ENCODE data around the gene CCNG2.
"Not testable (repeated sequence)": the region's sequence is repeated elsewhere in the genome, so short reads cannot be mapped to it uniquely, and the experiment has no call there.

CCNG2 gene, protein sequence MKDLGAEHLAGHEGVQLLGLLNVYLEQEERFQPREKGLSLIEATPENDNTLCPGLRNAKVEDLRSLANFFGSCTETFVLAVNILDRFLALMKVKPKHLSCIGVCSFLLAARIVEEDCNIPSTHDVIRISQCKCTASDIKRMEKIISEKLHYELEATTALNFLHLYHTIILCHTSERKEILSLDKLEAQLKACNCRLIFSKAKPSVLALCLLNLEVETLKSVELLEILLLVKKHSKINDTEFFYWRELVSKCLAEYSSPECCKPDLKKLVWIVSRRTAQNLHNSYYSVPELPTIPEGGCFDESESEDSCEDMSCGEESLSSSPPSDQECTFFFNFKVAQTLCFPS

GRCh38 chr4:77156912-77157858 lies at the start of gene CCNG2:
CCNG2 (plus strand) TSS chr4:77157207; CDS start chr4:77158533, 1,326 bp downstream.
- DNase-seq (ENCODE audit: low read depth in 2 of 3, low spot score in 2 of 3) = peak; percentile 58 to 71 (median 60)

DNA sequence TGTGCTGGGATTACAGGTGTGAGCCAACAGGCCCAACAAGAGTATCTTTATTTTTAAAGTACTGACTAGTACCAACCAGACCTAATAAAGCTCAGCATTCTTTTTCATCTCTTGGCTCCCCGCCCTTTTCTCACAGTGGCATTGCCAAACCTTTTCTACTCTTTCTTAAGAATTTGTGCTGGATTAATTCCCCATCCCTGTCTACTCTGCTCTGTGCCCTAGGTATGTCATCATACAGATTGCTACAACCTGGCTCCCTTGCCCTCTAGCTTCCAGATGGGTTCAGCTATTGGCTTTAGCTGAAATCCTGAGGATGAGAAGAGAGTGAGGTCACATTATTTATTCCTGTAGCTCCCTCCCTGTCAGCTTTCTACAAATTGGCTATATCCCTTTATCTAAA lies 46.3 kb upstream of the CCNG2 start:
- DNase-seq (ENCODE audit: low read depth in 2 of 3, low spot score in 2 of 3) = no peak

DNA sequence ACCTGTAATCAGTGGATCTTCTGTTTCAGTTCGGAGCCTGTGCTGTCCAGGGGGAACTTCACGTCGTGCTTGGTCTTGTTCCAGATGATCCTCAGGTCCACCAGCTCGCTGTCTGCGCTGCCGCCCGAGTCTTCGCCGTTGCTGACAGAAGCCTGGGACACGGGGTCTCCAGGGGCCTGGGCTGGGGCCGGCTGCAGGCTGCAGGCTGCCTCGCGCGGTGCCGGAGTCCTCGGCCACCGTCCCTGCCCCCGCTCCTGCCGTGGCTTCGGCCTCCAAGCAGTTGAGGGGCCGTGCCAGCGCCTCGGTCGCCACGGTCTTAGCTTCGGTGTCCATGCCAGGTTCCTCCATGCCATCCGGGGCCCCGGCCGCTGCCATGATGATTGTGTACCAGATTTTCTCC lies 43.9 kb upstream of the CCNG2 start:
- DNase-seq (ENCODE audit: low read depth in 2 of 3, low spot score in 2 of 3) = no peak

GRCh38 chr4:77117721-77118120 lies 39.3 kb upstream of the CCNG2 start:
- DNase-seq (ENCODE audit: low read depth in 2 of 3, low spot score in 2 of 3) = no peak

DNA sequence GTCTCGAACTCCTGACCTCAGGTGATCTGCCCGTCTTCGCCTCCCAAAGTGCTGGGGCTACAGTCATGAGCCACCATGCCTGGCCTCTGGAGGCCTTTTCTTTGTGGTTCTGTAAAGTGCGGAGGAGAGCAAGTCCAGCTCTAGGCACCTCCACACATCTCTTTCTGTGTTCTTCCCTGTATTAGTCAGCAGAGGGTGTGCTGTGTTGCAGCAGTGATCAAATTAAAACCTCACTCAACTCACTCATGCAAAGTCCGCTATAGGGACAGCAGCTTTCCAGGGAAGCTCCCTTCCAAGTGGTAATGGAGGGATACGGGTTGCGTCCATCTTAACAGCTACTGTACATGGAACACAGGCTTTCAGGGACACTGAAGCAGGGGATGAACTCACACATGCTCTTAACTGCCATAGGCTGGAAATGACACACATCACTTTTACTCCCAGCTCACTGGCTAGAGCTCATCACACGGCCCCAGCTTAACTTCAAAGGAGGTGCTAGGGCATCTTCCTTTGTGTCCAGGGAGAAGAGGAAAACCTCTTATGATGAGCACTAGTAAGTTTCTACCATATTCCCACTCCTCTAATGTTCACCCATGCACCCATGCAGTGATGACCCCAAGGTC lies 36.0 kb upstream of the CCNG2 start:
- no peak for DNase-seq (ENCODE audit: low read depth in 2 of 3, low spot score in 2 of 3)

GRCh38 chr4:77121736-77122240 lies 35.2 kb upstream of the CCNG2 start:
- no peak for DNase-seq (ENCODE audit: low read depth in 2 of 3, low spot score in 2 of 3)

DNA sequence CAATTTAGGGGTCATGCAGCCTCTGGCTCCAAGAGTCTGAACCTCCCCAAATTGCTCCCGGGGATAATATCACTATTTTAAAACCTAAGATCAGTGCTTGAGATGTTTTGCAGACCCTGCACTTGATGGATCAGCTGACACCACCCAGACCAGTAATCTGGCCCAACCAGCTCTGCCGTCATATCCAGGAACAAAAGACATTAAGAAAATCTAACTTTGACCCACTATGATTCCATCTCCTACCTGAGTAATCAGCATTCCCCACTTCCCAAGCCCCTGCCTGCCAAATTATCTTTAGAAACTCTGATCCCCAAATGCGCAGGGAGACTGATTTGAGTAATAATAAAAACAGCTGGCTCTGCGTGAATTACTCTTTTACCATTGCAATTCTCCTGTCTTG lies 34.4 kb upstream of the CCNG2 start:
- no peak for DNase-seq (ENCODE audit: low read depth in 2 of 3, low spot score in 2 of 3)

GRCh38 chr4:77123411-77123810 lies 33.6 kb upstream of the CCNG2 start:
- DNase-seq (ENCODE audit: low read depth in 2 of 3, low spot score in 2 of 3) = no peak

- DNase-seq (ENCODE audit: low read depth in 2 of 3, low spot score in 2 of 3) = no peak
Observed at GRCh38 chr4:77124576-77124975, 32.4 kb upstream of the CCNG2 start.

DNA sequence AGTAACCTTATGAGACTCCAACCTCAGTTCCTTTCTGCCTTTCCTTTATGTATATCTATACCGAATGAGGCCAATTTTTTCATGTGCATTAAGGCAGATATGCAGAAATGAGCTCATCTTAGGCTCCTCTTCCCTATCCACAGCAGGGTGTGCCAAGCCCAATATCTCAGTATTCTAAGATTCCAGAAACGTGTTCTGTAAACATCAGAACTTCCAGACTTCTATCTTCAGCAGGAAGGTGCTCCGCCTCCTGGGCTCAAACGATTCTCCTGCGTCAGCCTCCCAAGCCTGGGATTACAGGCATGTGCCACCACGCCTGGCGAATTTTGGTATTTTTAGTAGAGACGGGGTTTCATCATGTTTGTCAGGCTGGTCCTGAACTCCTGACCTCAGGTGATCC lies 31.0 kb upstream of the CCNG2 start:
- no peak for DNase-seq (ENCODE audit: low read depth in 2 of 3, low spot score in 2 of 3)

- no peak for DNase-seq (ENCODE audit: low read depth in 2 of 3, low spot score in 2 of 3)
Observed at GRCh38 chr4:77126809-77127208, 30.2 kb upstream of the CCNG2 start.

- DNase-seq (ENCODE audit: low read depth in 2 of 3, low spot score in 2 of 3) = no peak
Observed at GRCh38 chr4:77127215-77127614, 29.8 kb upstream of the CCNG2 start.

GRCh38 chr4:77127837-77128621 lies 29.0 kb upstream of the CCNG2 start:
- no peak for DNase-seq (ENCODE audit: low read depth in 2 of 3, low spot score in 2 of 3)

DNA sequence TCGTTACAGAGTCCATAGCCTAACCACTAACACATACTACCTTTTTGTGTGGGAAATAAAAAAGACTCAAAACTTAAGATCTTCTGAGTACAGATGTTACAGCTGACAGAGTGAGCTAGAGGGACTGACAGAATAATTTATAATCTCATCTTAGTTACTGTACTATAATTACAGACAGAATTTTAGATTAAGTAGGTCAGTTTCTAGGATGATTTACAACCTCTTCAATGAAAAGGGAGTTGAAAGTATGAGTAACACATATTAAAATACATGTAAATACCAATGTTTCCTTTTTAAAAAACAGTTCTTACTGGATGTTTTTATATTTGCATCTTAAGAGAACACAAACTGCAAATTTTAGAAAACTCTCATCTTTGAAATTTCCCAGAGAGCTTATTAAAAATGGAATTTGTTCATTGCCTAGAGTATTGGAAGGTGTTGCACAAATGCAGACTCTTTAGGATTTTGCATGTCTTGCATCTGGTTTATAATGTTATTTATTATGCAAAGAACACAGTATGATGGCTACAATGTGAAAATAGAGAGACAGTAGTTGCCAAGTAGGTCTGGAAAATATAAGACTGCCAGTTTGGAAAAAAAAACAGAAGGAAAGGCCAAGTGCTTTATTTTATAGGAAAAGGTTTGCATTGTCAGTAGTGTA lies 24.2 kb upstream of the CCNG2 start:
- DNase-seq (ENCODE audit: low read depth in 2 of 3, low spot score in 2 of 3) = no peak

DNA sequence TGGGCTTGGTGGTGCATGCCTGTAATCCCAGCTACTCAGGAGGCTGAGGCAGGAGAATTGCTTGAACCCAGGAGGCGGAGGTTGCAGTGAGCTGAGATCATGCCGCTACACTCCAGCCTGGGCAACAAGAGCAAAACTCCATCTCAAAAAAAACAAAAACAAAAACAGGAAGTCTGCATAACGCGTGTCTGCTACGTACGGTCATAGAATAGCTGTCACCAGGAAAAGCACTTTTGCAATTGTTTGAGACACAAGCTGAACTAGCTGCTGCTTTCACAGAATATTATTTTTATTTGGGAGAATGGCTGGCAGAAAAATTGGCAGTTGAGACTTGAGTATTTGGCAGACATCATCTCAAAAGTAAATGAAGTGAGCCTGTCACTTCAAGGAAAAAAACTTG lies 19.6 kb upstream of the CCNG2 start:
- DNase-seq (ENCODE audit: low read depth in 2 of 3, low spot score in 2 of 3) = not testable (repeated sequence)

DNA sequence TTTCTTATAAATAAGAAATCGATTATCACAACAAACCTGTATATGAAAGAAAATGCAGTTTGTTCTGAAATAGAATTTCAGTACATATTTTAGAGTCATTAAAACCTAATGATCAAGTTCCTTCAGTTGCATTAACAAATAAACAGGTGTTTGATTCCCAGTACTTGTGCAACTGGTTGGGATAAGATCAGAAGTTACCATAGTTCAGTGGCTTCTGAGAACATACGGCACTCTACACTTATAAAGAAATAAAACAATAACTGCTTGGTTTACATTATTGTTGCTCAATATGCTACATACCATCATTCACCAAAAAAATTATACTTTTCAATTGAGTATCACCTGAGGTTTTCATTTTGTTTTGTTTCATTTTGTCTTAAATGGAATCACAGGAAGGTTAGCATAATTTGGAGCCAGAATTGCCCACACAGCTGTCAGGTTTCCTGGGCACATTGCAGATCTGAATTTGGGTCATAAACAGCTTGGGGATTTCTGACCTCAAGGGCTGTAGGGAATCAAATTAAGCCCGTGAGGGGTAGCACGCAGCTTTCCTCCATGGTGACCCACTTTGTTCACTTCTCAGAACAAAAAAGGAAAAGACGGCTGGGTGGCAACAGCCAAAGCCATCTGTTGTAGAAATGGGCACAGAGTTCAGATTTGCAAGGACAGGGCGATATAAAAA lies 14.9 kb upstream of the CCNG2 start:
- no peak for DNase-seq (ENCODE audit: low read depth in 2 of 3, low spot score in 2 of 3)

GRCh38 chr4:77142646-77143028 lies 14.4 kb upstream of the CCNG2 start:
- DNase-seq (ENCODE audit: low read depth in 2 of 3, low spot score in 2 of 3) = no peak

- DNase-seq (ENCODE audit: low read depth in 2 of 3, low spot score in 2 of 3) = no peak
Observed at GRCh38 chr4:77143091-77143490, 13.9 kb upstream of the CCNG2 start.

GRCh38 chr4:77145842-77146185 lies 11.2 kb upstream of the CCNG2 start:
- no peak for DNase-seq (ENCODE audit: low read depth in 2 of 3, low spot score in 2 of 3)
